ENCODE data around the gene ECM2. TPM values are rescaled to one million over a fixed set of nuclear protein-coding genes. Genes with fewer than 3 reads are reported as not detected.

The ECM2 gene
- total and polyA plus RNA-seq, 4 donors, result 47.8 to 102 (median 60.1) TPM

GRCh38 chr9:92500725-92501124, 35.1 kb downstream of the ECM2 start:
- ATAC-seq (ENCODE audit: low FRiP score), result no peak
- WGBS, 2 donors, result 97 to 99% methylated on average over 5 of the region's 5 CpGs
- intact Hi-C loops (cut with DNase I), result loop anchor here in 1 of 2 donors (10.0 kb wide), 1 partner anchor 134 kb away; no protein-coding TSS in a partner anchor

GRCh38 chr9:92499701-92500100, 36.1 kb downstream of the ECM2 start:
- peaks cover under 1 to 2% of the 10 kb centered on the region in 2 donors for H3K4me1 ChIP-seq (ENCODE audit: control insufficient read depth in 1 of 2, insufficient read depth in 2 of 2, low read length in 2 of 2)

More at GRCh38 chr9:92500725-92501124, 35.1 kb downstream of the ECM2 start:
- no peaks in the 10 kb centered on the region for H3K9me3 ChIP-seq (ENCODE audit: control insufficient read depth, low read length)
- H3K27ac ChIP-seq (ENCODE audit: low read depth in 1 of 2, low read length in 2 of 2), result peak overlapping the region; percentile 52 to 90
- no peaks in the 10 kb centered on the region for H3K27me3 ChIP-seq (ENCODE audit: control insufficient read depth in 1 of 2, insufficient read depth in 2 of 2, low read length in 1 of 2)
- H3K36me3 ChIP-seq (ENCODE audit: control insufficient read depth in 1 of 2, insufficient read depth in 2 of 2, low read length in 1 of 2), result no peaks in the 10 kb centered on the region
- H3K4me1 ChIP-seq (ENCODE audit: control insufficient read depth in 1 of 2, insufficient read depth in 2 of 2, low read length in 2 of 2), result peaks cover 4 to 6% of the 10 kb centered on the region in 2 donors
- no peak for DNase-seq
- H3K4me3 ChIP-seq (ENCODE audit: low read length in 2 of 2), result no peak overlapping the region

GRCh38 chr9:92496396-92497176, 39.2 kb downstream of the ECM2 start:
- H3K27me3 ChIP-seq (ENCODE audit: control insufficient read depth in 1 of 2, insufficient read depth in 2 of 2, low read length in 1 of 2), result no peaks in the 10 kb centered on the region
- no peak overlapping the region for H3K27ac ChIP-seq (ENCODE audit: low read depth in 1 of 2, low read length in 2 of 2)
- DNase-seq, result no peak
- peaks cover 0 to 1% of the 10 kb centered on the region in 2 donors for H3K4me1 ChIP-seq (ENCODE audit: control insufficient read depth in 1 of 2, insufficient read depth in 2 of 2, low read length in 2 of 2)
- intact Hi-C loops (cut with DNase I), result loop anchor here in 1 of 2 donors (5.0 kb wide), 1 partner anchor 36 kb away; no protein-coding TSS in a partner anchor
- H3K9me3 ChIP-seq (ENCODE audit: control insufficient read depth, low read length), result no peaks in the 10 kb centered on the region
- WGBS, 2 donors, result 54 to 59% methylated on average over 5 of the region's 5 CpGs
- no peak overlapping the region for H3K4me3 ChIP-seq (ENCODE audit: low read length in 2 of 2)
- no peaks in the 10 kb centered on the region for H3K36me3 ChIP-seq (ENCODE audit: control insufficient read depth in 1 of 2, insufficient read depth in 2 of 2, low read length in 1 of 2)
- ATAC-seq (ENCODE audit: low FRiP score), result no peak

More at GRCh38 chr9:92499701-92500100, 36.1 kb downstream of the ECM2 start:
- DNase-seq (no peak), ATAC-seq (ENCODE audit: low FRiP score) (no peak)
- Histone ChIP-seq H3K36me3 (ENCODE audit: control insufficient read depth in 1 of 2, insufficient read depth in 2 of 2, low read length in 1 of 2) (no peaks in the 10 kb centered on the region), H3K4me3 (ENCODE audit: low read length in 2 of 2) (no peak overlapping the region), H3K27ac (ENCODE audit: low read depth in 1 of 2, low read length in 2 of 2) (no peak overlapping the region), H3K9me3 (ENCODE audit: control insufficient read depth, low read length) (no peaks in the 10 kb centered on the region), H3K27me3 (ENCODE audit: control insufficient read depth in 1 of 2, insufficient read depth in 2 of 2, low read length in 1 of 2) (no peaks in the 10 kb centered on the region)
- intact Hi-C loops (cut with DNase I), result loop anchor here (5.0 to 10.0 kb wide), 2 partner anchors 33 to 135 kb away; no protein-coding TSS in a partner anchor
- WGBS, 2 donors, result 17 to 51% methylated on average over 2 of the region's 2 CpGs

GRCh38 chr9:92494856-92495255, 40.9 kb downstream of the ECM2 start:
- Histone ChIP-seq H3K4me3 (ENCODE audit: low read length in 2 of 2) (no peak overlapping the region), H3K27me3 (ENCODE audit: control insufficient read depth in 1 of 2, insufficient read depth in 2 of 2, low read length in 1 of 2) (no peaks in the 10 kb centered on the region), H3K36me3 (ENCODE audit: control insufficient read depth in 1 of 2, insufficient read depth in 2 of 2, low read length in 1 of 2) (no peaks in the 10 kb centered on the region), H3K27ac (ENCODE audit: low read depth in 1 of 2, low read length in 2 of 2) (no peak overlapping the region), H3K9me3 (ENCODE audit: control insufficient read depth, low read length) (no peaks in the 10 kb centered on the region), H3K4me1 (ENCODE audit: control insufficient read depth in 1 of 2, insufficient read depth in 2 of 2, low read length in 2 of 2) (peaks cover 3 to 6% of the 10 kb centered on the region in 2 donors)
- intact Hi-C loops (cut with DNase I), result loop anchor here in 1 of 2 donors (5.0 kb wide), 1 partner anchor 37 kb away; no protein-coding TSS in a partner anchor
- ATAC-seq (ENCODE audit: low FRiP score) (no peak), DNase-seq (no peak)
- WGBS, 2 donors, result 22 to 48% methylated on average over 2 of the region's 2 CpGs

- Histone ChIP-seq H3K36me3 (ENCODE audit: control insufficient read depth in 1 of 2, insufficient read depth in 2 of 2, low read length in 1 of 2) (no peaks in the 10 kb centered on the region), H3K4me1 (ENCODE audit: control insufficient read depth in 1 of 2, insufficient read depth in 2 of 2, low read length in 2 of 2) (peaks cover 6 to 10% of the 10 kb centered on the region in 2 donors), H3K27me3 (ENCODE audit: control insufficient read depth in 1 of 2, insufficient read depth in 2 of 2, low read length in 1 of 2) (no peaks in the 10 kb centered on the region), H3K9me3 (ENCODE audit: control insufficient read depth, low read length) (no peaks in the 10 kb centered on the region), H3K4me3 (ENCODE audit: low read length in 2 of 2) (no peak overlapping the region), H3K27ac (ENCODE audit: low read depth in 1 of 2, low read length in 2 of 2) (no peak overlapping the region)
- no peak for DNase-seq
- WGBS, 2 donors, result 82 to 90% methylated on average over 9 of the region's 9 CpGs
- ATAC-seq (ENCODE audit: low FRiP score), result no peak
- intact Hi-C loops (cut with DNase I), result no loop called here
Observed at GRCh38 chr9:92493749-92494387, 41.9 kb downstream of the ECM2 start.

GRCh38 chr9:92492781-92493401, 42.9 kb downstream of the ECM2 start:
- Histone ChIP-seq H3K27me3 (ENCODE audit: control insufficient read depth in 1 of 2, insufficient read depth in 2 of 2, low read length in 1 of 2) (no peaks in the 10 kb centered on the region), H3K27ac (ENCODE audit: low read depth in 1 of 2, low read length in 2 of 2) (no peak overlapping the region), H3K9me3 (ENCODE audit: control insufficient read depth, low read length) (no peaks in the 10 kb centered on the region), H3K4me1 (ENCODE audit: control insufficient read depth in 1 of 2, insufficient read depth in 2 of 2, low read length in 2 of 2) (peaks cover 6 to 10% of the 10 kb centered on the region in 2 donors), H3K36me3 (ENCODE audit: control insufficient read depth in 1 of 2, insufficient read depth in 2 of 2, low read length in 1 of 2) (no peaks in the 10 kb centered on the region), H3K4me3 (ENCODE audit: low read length in 2 of 2) (no peak overlapping the region)
- intact Hi-C loops (cut with DNase I), result no loop called here
- ATAC-seq (ENCODE audit: low FRiP score) (no peak), DNase-seq (no peak)
- WGBS, 2 donors, result 38 to 46% methylated on average over 3 of the region's 3 CpGs

GRCh38 chr9:92488681-92489550, 46.9 kb downstream of the ECM2 start:
- no peaks in the 10 kb centered on the region for H3K27me3 ChIP-seq (ENCODE audit: control insufficient read depth in 1 of 2, insufficient read depth in 2 of 2, low read length in 1 of 2)
- WGBS, 2 donors, result 7 to 11% methylated on average over 4 of the region's 4 CpGs
- no peak overlapping the region for H3K4me3 ChIP-seq (ENCODE audit: low read length in 2 of 2)
- ATAC-seq (ENCODE audit: low FRiP score) (no peak), DNase-seq (no peak)
- H3K27ac ChIP-seq (ENCODE audit: low read depth in 1 of 2, low read length in 2 of 2), result peak overlapping the region; percentile 31 to 97
- H3K9me3 ChIP-seq (ENCODE audit: control insufficient read depth, low read length), result no peaks in the 10 kb centered on the region
- H3K4me1 ChIP-seq (ENCODE audit: control insufficient read depth in 1 of 2, insufficient read depth in 2 of 2, low read length in 2 of 2), result peaks cover 6 to 10% of the 10 kb centered on the region in 2 donors
- no peaks in the 10 kb centered on the region for H3K36me3 ChIP-seq (ENCODE audit: control insufficient read depth in 1 of 2, insufficient read depth in 2 of 2, low read length in 1 of 2)
- intact Hi-C loops (cut with DNase I), result loop anchor here in 1 of 2 donors (5.0 kb wide), 1 partner anchor 48 kb away; the partner anchor contains the start of gene ECM2

GRCh38 chr9:92486371-92486770, 49.4 kb downstream of the ECM2 start:
- Histone ChIP-seq H3K4me3 (ENCODE audit: low read length in 2 of 2) (no peak overlapping the region), H3K36me3 (ENCODE audit: control insufficient read depth in 1 of 2, insufficient read depth in 2 of 2, low read length in 1 of 2) (no peaks in the 10 kb centered on the region), H3K9me3 (ENCODE audit: control insufficient read depth, low read length) (no peaks in the 10 kb centered on the region), H3K27me3 (ENCODE audit: control insufficient read depth in 1 of 2, insufficient read depth in 2 of 2, low read length in 1 of 2) (no peaks in the 10 kb centered on the region), H3K27ac (ENCODE audit: low read depth in 1 of 2, low read length in 2 of 2) (peak overlapping the region in 1 of 2 donors; percentile 44), H3K4me1 (ENCODE audit: control insufficient read depth in 1 of 2, insufficient read depth in 2 of 2, low read length in 2 of 2) (peaks cover 6 to 7% of the 10 kb centered on the region in 2 donors)
- ATAC-seq (ENCODE audit: low FRiP score) (no peak), DNase-seq (no peak)
- WGBS, 2 donors, result 83 to 88% methylated on average over 3 of the region's 3 CpGs
- intact Hi-C loops (cut with DNase I), result loop anchor here in 1 of 2 donors (5.0 kb wide), 1 partner anchor 51 kb away; the partner anchor contains the start of gene ECM2
